ENCODE measurements around the gene NOSIP.

GRCh38 chr19:49544154-49544553, 36.2 kb downstream of the NOSIP start:
- TF ChIP-seq REST (IDR thresholded peaks at IDR 0.05; ENCODE audit: low read depth, low read length) = no peak
- TF ChIP-seq EZH2phosphoT487 (IDR thresholded peaks at IDR 0.05; ENCODE audit: borderline replicate concordance, low read depth) = no peak
- TF ChIP-seq TCF12 (IDR thresholded peaks at IDR 0.05) = no peak
